Embryonic facial prominence (tissue), 1 donor: ENCODE results near the gene FAM118B.

Experiments
- DNase-seq: peaks from one replicate; pipeline ENCODE4 v3.0.0-alpha.2; 2016; ENCODE audit errors: extremely low spot score

Gene FAM118B

DNA sequence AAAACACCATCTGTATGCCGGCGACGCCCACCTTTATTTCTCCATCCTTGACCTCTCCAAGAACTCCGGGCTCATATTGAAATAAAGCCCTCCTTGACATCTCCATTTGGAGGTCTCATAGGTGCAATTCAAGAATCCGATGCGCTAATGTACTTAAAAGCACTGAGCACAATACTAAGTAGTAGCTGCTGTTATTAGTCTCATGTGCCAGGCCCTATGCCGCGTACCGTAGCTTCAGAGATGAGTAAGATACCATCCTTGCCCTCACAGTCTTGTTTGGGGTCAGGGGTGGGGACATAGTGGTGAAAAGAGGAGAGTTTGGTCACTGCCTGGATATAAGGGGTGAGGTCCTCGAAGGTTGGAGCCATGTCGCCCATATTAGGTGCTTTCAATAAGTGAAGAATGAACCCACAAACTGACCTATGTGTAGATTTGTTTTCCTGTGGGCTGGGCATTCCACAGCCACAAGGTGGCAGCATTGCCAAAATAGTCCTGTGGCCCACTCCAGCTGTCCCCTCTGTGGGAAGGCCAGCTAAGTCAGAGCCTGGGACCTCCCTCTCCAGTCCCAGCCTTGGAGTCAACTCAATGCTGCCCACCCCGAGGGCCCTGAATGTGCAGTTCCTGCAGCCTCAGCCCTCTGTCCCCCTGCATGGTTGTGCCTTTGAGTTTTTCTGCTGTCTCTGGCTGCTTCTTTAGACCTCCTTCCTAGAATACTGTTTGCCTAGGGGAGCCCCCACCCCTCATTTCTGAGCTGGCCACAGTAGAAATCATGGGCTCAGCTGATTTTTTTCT, 98.8 kb downstream of the FAM118B start:
- no peak for DNase-seq

DNA sequence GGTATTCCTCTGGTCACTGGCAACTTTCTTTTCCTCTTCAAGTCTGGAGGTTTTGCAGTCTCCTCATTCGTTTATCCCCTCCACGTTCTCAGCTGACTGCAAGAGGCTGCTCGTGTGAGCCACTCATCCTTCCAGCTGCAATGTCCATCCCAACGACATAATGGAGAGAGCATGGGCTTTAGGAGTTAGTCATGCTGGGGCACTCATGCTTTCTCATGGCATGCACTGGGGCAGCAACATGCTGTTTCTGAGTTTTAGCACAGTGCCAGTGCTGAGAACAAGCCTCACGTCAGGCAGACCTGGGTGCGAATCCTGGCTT, 99.4 kb downstream of the FAM118B start:
- DNase-seq: no peak

DNA sequence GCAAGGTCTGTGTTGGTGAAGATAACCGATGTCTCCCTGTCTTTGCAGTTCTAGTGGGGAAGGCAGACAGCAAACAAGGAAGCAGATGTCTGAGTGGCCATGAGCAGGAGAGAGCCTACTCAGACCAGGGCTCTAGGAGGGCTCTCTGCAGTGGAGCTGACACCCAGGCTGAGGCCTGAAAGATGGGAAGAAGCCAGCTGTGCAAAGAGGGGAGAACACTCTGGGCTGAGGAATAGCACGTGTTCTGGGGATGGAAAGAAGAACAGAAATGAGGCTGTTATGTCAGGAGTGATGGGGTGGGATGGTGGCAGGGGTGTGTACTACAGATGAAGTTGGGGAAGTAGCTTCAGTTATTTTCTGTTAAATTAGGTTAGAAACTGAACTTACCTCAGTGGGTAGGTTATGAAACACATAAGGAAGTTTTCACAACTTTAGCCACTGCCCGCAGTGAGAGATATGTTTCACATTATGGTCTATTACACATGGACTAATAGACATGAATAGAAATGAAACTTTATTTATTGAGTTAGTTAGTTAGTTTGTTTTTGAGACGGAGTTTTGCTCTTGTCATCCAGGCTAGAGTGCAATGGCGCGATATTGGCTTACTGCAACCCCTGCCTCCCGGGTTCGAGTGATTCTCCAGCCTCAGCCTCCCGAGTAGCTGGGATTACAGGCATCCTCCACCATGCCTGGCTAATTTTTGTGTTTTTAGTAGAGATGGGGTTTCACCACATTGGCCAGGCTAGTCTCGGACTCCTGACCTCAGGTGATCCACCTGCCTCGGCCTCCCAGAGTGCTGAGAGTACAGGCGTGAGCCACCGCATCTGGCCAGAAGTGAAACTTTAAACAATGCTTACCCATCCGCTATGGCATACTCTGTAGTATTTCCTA, 100.1 kb downstream of the FAM118B start:
- DNase-seq: no peak
